Measurements from ENCODE around the gene SPACA1.

GRCh38 chr6:88086792-88087191 is 39.2 kb downstream of the SPACA1 start:
- TF ChIP-seq, protein P1, sequence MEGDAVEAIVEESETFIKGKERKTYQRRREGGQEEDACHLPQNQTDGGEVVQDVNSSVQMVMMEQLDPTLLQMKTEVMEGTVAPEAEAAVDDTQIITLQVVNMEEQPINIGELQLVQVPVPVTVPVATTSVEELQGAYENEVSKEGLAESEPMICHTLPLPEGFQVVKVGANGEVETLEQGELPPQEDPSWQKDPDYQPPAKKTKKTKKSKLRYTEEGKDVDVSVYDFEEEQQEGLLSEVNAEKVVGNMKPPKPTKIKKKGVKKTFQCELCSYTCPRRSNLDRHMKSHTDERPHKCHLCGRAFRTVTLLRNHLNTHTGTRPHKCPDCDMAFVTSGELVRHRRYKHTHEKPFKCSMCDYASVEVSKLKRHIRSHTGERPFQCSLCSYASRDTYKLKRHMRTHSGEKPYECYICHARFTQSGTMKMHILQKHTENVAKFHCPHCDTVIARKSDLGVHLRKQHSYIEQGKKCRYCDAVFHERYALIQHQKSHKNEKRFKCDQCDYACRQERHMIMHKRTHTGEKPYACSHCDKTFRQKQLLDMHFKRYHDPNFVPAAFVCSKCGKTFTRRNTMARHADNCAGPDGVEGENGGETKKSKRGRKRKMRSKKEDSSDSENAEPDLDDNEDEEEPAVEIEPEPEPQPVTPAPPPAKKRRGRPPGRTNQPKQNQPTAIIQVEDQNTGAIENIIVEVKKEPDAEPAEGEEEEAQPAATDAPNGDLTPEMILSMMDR (IDR thresholded peaks at IDR 0.05; ENCODE audit: low read depth, low read length, missing input control), result no peak
- TF ChIP-seq EGR1 (IDR thresholded peaks at IDR 0.05; ENCODE audit: low read depth in 2 of 2) (no peak), RAD21 (IDR thresholded peaks at IDR 0.05) (no peak)
- TF ChIP-seq, protein P2, sequence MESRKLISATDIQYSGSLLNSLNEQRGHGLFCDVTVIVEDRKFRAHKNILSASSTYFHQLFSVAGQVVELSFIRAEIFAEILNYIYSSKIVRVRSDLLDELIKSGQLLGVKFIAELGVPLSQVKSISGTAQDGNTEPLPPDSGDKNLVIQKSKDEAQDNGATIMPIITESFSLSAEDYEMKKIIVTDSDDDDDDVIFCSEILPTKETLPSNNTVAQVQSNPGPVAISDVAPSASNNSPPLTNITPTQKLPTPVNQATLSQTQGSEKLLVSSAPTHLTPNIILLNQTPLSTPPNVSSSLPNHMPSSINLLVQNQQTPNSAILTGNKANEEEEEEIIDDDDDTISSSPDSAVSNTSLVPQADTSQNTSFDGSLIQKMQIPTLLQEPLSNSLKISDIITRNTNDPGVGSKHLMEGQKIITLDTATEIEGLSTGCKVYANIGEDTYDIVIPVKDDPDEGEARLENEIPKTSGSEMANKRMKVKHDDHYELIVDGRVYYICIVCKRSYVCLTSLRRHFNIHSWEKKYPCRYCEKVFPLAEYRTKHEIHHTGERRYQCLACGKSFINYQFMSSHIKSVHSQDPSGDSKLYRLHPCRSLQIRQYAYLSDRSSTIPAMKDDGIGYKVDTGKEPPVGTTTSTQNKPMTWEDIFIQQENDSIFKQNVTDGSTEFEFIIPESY (IDR thresholded peaks at IDR 0.05), result no peak
